Ecto neural progenitor cell (in vitro differentiated cells): ENCODE data around the gene CABLES2.
A peak's percentile ranks its signal among the peaks of the same experiment; 100 is the strongest.
"Not testable (repeated sequence)": the region's sequence is repeated elsewhere in the genome, so short reads cannot be mapped to it uniquely, and the experiment has no call there.

Experiments used
- DNase-seq: peaks from one replicate; pipeline ENCODE4 v3.0.0-alpha.2; 2018; ENCODE audit warnings: low spot score

The CABLES2 gene

DNA sequence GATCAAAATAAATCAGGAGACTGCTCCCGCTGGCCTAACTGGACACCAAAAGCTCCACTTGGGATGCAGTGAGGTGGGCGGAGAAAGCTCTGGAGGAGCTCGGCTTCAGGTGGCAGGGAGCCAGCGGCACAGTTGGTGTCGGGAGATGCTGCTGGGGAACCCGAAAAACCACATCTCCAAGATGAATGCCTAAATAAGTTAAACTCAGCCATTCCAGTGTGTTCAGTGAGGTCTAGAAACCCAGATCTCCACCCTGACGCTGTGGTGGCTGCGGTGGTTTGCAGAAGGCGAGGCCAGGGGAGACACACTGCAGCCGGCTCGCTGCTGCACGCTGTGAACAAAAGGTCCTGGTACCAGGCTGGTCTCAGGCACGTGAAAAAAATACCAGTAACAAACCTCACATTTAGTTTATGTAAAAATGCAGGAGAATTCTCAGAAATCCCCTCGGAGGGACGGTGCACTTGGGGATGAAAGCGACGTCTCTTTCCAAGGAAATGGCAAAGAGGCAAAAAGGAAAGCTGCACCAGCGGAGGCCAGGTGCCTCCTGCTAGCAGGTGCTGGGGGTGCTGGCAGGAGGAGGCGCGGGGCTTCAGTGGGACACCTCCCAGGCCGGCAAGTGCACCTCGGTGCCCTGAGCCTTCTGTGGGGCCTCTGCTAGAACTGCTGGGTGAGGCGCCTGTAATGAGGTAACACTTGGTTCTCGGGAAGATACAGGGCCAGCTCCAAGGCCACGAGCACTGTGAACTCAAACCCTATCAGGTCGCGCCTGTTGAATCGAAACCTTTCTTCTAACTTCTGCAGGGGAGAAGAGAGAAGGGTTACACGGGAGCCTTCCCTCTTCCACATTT lies 16.5 kb downstream of the CABLES2 start:
- no peak for DNase-seq

DNA sequence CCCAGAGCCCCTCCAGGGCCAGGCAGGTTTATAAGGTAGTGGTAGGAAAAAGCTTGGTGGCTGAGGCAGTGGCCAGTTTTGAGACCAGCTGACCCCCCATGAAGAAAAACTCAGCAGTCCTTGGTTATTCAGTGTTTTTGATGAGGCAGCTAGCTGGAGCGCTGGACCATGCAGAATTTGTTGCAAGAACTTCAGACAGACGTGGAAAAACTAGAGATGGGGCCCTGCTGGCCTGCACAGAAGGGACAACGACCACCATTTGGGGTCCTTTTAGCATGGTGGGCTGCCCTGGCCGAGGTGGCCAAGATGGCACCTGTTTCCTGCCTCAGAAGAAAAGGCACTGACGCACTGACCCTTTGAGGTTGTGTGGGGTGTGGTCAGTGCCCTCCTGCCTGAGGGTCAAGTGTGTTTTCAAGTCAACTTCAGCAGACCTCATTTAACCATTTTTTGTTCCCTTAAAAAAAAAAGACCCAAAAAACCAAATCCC lies 17.4 kb downstream of the CABLES2 start:
- DNase-seq = no peak

DNA sequence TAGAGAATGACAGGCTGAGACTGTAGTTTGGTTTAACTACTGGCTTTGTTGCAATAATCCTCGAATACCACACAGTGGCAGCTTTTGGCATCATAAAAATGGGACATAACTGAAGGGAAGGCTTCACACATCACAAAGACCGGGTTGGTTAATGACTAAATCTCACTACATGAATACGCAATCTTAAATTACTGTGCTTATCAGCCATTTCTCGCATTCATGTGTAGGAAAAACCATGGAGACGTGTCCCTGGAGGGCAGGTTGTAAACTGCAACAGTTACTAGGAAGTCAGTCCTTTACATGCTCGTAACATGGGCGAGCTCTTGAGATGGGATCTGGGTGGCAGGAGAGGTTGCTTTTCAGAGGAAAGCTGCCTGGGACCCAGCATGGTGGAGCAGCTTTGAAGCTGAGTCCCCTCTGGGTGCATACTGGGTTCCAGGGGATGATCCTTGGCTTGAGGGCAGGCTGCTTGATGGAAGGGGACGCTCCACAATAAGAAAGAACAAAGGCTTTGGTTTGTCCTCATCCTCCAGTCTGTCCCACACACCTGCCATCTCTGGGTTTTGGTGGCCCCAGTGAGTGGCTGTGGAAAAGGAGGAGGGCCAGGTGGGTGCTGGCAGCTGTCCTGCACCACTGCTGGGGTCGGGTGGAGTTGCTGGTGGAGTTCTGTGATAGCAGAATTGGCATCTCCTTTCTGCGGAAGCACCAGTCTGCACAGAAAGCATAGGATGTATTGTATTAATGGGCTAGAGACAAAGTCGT lies 18.1 kb downstream of the CABLES2 start:
- DNase-seq = no peak

DNA sequence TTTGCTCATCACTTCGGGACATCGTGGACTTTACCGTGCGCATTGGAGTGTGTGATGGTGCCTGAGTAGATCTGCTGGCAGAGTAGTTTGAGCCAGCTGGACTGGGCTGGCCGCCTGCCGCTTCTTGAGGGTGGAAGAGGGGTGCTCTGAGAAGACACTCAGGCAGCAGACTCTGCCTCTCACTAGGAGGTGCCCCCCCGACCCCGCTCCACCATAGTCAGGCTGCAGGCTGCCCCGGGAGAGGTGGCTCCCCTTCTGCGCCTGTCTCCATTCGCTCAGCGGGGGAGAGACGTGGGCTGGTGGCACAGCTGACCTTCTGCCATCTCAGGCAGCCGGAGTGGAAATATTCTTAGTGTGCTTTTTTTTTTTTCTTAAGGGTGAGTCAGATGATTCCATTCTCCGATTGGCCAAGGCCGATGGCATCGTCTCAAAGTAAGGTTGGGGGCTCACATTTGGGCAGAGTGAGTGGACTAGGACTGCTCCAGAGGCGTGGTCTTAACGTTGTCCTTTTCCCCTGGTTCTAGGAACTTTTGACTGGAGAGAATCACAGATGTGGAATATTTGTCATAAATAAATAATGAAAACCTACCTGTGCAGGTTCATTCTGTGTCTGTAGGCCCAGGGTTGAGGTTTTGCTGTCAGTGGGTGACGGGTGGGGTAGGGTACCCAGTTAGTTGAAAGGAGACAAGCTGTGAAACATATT lies 19.0 kb downstream of the CABLES2 start:
- no peak for DNase-seq

DNA sequence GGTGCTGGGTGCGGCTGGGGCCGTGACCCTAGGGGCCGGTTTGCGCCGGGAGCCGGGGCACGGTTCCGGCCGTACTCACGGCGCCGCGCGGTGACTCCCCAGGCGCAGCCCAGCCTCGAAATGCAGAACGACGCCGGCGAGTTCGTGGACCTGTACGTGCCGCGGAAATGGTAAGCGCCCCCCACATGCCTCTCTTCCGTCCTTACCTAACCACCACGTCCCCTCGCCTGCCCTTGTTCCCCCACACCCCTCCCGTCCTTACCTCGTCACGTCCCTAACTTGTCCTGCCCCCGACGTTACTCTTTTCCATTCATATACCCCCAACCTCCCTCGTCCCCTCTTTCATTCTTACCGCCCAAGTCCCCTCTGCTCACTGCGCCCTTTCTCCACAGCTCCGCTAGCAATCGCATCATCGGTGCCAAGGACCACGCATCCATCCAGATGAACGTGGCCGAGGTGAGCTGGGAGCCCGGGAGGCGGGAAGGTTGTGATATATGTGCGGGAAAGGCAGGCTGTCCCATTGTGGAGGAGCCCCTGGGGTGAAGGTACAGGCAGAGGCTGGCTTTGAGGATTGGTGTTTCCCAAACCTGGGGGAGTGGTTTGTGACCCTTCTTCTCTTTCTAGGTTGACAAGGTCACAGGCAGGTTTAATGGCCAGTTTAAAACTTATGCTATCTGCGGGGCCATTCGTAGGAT lies 19.7 kb downstream of the CABLES2 start:
- DNase-seq = no peak

DNA sequence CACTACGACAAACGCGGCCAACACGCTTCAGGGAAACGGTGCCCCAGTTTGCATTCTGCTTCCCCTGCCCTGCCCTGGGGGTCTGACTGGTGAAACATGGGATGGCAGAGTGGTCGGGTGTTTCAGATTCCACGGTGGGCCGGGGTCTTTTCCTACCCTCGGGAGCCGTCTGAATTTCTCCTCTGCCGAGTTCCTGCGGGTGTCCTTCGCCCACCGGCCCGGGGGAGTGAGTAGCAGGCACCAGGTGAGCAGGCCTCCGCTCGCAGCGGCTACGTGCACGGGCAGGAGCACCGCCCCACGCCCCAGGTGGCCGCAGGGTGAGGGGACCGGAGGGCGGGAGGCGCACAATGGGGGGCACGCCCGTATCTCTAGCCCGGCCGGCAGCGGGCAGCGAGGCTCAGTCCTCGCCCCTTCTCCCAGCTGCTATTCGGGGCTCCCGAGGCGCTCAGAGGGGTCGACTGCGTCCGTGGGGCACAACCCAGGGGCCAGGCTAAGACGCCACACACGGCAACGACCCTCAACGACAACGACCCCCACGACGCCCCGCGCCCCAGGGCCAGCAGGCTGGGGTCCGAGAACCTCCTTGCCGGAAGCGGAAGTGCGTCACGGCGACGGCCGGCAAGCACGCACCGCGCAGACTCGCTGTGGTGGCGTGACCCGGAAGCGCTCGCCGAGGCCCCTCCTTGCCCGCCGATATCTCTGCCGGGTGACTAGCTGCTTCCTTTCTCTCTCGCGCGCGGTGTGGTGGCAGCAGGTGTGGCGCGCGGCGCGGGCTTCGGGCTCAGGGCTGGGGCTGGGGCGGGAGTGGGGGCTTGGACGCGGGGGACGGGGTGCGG lies 20.5 kb downstream of the CABLES2 start, which contains the start of gene RPS21:
Gene RPS21 (plus strand): TSS at position 721 of the 836 bp plus-strand sequence. CDS start 236 bp downstream, outside the sequence.
- DNase-seq = peak; percentile 96

DNA sequence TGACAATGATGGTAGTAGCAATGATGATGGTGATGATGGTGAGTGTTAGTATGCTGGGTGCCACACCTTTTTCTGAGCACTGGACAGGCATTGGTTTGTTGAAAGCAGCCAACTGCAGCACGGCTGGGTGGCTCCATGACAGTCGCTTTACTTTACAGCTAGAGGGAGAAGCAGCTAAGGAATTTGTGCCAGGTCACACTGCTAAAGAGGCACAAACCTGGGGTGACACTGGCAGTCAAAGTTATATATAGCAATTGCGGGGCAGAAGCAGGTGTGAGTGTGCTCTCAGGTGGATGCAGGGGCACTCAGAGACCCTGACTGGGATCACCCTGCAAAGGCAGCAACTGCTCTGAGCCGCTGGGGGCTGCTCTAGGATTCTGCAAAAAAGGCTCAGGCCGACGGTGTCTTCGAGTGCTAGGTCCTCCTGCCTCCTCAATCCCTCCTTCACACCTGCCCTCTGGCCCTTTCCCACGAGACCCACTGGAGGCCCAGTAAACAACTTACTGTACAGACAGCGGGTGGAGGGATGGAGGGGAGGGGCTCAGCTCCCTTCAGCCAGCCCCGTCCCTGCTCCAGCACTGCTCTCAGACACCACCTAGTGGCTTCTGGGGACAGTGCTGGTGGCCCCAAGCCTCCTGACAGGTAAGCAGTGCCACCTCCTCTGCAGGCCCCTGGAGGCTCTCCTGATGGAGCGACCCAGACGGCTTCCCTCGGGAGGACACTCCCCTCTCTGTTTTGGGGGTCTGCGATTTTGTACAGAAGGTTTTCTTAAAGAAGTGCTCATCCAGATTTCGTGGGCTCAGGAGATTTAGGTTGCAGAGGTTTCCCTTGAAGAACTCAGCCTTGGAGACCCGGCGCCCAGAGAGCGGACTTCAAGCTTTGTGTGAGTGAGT lies 24.5 kb downstream of the CABLES2 start:
- peak; percentile 86 for DNase-seq

DNA sequence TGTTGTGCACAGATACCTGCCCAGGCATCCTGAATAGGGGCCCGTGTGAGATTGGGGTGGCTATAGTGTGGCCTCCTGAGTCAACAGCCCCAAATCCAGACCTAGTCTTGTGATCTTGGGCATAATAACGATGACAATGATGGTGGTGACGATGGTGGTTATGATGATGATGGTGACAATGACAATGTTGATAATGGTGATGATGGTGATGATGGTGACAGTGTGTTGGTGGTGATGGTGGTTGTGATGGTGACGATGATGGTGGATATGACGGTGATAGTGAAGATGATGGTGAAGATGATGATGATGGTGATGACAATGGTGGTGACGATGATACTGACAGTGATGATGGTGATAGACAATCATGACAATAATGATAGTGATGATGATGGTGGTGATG lies 25.2 kb downstream of the CABLES2 start:
- DNase-seq = no peak

DNA sequence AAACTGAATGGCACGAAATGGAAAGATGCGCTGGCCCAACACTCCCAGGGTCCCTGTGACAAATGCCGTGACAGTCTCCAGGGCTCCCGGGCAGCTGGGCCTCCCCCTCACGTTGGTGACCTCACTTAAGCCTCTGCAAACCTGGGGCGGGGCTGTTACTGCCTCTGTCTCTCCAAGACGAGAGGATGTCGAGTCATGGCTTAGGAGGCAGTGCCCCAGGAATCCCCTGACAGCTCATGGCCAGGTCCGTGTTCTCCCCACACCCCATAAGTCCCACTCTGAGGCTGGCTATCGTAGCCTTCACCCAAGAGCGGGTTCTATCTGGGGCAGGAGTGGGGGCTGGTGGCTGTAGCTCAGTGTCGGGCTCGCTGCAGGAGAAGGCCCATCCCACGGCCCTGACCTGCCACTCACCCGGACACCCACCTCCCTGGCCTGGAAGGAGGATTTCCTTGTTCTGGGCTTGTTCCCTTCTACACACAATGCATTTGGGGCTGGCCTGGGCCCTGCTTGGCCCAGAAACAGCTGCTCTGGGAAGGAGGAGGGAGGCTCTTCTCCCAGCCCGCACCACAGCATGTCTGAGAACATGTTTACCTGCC lies 25.8 kb downstream of the CABLES2 start:
- DNase-seq = no peak

DNA sequence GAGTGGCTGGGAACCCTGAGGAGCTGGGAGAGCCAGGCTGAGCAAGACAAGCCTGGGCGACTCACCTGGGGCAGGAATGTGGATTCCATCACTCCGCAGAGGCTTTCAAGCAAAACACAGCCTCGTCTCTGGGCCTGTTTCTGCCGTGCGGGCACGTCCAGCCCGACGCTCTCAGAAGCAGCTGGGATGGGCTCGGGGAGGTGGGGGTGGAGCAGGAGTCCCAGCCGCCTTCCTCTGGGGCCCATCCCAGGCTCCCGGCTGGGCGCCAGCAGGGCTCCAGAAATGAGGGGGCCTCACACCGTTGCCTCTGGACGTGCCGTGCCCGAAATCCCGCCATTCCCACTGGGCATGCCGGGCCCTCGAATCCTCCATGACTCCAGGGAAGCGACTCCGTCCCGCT lies 28.9 kb downstream of the CABLES2 start:
- no peak for DNase-seq

DNA sequence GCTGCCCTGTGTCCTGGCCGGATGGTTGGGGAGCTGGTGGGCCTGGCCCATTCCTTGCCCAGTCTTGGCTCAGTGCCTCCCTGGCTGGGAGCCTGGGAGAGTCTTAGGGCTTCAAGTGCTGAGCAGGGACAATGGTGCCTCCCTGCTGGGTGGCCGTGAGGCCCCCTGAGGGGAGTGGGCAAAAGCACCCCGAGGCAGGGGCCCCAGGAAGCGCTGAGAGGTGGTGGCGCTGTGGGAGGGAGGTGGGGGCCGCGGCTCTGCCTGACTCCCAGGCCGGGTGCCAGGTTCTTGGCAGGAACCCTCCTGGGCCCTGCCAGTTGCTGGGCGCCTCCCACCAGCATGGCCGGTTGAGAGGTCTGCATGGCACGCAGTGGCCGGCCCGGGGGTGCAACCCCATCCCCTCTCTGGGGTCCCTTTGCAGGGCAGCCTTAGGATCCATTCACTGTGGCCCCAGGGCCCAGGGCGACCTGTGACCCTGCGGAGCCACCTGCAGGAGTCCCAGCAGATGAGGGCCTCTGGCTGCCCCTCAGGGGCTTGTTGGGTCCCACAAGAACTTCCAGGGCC lies 29.4 kb downstream of the CABLES2 start:
- DNase-seq = no peak

DNA sequence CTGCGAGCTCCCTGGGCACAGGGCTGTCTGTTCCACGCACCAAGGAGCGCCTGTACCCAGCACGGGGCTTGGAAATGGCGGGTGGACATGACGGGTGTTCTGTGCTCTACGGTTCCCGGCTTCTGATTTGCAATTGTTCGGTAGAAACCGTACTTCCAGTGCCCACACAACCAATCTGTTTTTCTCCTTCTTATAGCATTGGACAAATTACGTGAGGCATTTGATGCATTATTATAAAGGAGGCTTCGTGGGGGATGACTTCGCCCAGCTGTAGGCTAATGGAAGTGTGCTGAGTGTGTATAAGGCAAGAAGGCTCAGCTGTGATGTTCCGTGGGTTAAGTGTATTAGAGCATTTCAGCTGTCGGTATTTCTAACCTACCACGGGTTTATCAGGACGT lies 30.0 kb downstream of the CABLES2 start:
- no peak for DNase-seq

DNA sequence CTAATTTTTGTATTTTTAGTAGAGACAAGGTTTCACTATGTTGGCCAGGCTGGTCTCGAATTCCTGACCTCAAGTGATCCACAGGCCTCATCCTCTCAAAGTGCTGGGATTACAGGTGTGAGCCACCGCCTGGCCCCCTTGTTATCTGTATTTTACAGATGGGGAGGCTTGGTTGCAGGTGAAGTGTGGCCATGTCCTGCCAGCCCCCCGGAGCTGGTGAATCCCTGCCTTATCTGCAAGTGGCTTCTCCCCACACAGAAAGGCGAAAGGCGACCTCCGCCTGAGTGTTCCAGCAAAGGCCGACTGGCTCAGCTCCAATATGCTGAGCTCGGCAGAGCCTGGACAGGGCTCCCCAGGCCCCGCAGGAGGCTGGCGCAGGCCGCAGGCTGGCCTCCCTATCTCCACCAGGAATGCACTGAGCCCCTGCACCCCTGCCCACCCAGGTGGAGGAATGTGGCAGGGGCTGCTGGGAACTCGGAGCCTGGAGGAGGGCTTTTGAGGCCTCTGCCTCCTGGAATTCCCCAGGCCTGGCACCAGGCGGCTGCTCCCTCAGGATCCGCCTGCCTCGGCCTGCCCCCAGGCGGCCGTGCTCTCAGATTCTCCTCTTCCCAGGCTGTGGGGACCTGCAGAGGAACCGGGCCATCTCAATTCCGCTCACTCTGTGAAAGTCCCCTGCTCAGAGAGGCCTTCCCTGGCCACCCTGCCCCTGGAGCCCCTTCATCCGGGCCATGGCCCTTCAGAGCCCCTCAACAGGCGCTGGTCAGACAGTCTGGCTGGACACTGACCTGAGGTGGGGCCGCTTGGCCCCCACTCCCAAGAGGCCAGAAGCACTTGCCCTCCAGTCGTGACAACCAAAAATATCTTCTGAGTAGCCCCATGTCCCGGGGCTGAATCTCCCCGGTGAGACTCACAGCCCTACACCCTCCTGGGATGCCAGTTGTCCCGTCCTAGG lies 30.7 kb downstream of the CABLES2 start:
- peak; percentile 92 for DNase-seq

DNA sequence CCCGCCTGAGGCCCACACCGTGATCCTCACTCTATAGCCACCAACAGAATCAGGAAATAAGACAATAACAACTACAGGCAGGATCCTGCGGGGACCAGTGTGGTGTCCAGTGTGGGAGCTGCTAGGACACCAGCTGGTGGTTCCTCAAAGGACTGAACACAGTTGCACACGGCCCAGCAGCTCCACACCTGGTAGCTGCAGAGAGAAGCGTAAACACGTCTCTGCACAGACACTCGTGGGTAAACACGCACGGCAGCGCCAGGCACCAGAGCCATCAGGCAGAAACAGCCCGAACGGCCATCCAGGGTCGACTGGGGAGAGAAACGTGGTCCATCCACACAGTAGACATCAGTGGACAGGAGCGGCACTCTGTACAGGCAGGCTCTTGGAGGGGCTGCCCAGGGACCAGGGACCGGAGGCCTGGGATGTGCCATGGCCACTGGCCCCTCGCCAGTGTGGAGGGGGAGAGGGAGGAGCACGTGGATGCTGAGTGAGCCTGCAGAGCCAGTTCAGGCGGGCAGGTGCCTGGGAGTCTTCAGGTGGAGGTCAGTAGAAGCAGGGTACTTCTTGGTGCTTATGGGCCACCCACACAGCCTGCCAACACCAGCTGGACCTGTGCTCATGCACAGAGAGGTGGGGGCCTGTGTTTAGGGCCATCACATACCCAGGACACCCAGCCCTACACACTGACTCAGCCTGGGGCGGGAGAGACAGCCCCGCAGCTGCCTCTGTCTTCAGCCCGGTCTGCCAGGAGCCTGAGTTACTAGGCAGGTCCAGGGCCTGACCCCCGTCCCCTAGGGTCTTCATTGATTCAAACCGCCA lies 32.5 kb downstream of the CABLES2 start:
- DNase-seq = no peak

DNA sequence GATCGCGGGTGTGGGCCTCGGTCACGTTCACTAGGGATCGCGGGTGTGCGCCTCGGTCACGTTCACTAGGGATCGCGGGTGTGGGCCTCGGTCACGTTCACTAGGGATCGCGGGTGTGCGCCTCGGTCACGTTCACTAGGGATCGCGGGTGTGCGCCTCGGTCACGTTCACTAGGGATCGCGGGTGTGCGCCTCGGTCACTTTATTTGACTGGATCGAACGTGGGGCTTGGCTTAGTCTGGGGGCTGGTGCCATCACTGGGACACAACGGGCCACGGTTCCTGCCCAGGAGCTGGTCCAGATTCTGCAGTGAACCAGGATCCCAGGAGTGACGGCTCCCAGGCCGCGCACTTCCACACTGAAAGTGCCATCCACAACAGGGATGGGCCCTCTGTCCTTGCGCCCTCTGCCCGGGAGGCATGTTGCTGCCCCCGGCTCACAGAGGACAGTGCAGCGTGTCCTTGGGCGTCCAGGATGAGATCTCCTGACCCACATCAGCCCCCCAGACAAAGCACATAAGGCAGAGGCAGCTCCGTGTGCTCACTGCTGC lies 33.4 kb downstream of the CABLES2 start:
- not testable (repeated sequence) for DNase-seq
